Endothelial cell of umbilical vein (primary cell): ENCODE results near the gene VSIG10L. TPM values are rescaled to one million over a fixed set of nuclear protein-coding genes. Genes with fewer than 3 reads are reported as not detected.

Source experiments
- BruUV-seq: library from RNA; stranded (reverse); fragments of 400-500 nt; replicated peaks from 2 replicates; lab custom pipeline; 2021; lab: Mats Ljungman, UMichigan
- CTCF ChIA-PET: fragments of 300-600, 350-600 bp; sonication (Branson Sonifier 250); formaldehyde crosslinking; loops from one replicate; lab custom pipeline; 2021; ENCODE audit warnings: antibody characterized with exemption, inconsistent platforms; lab: Charles Lee
- POLR2A ChIA-PET: fragments of 300-600, 350-600 bp; sonication (Branson Sonifier 250); formaldehyde crosslinking; loops from one replicate; lab custom pipeline; 2021; ENCODE audit warnings: antibody characterized with exemption, inconsistent platforms; lab: Charles Lee
- DNase-seq: peaks from one replicate; pipeline ENCODE4 v3.0.0-alpha.2; 2011; ENCODE audit warnings: low read depth, low spot score
- FAIRE-seq: peaks from 2 replicates; lab custom pipeline; 2011; peaks lifted over from hg19 to GRCh38; lab: Jason Lieb, UNC
- H2AFZ ChIP-seq: 2 replicates; pipeline ENCODE4 v1.6.0; 2012; ENCODE audit warnings: low read depth, low read length, control low read depth, inconsistent platforms
- H3K27ac ChIP-seq: 2 replicates; pipeline ENCODE4 v1.5.1; 2011; ENCODE audit warnings: low read depth, mild to moderate bottlenecking, control low read depth, low read length, moderate library complexity; ENCODE audit not compliant: insufficient read depth
- H3K27me3 ChIP-seq, 2 experiments: 2 replicates each; pipeline versions ENCODE4 v1.6.0 to v1.6.1; 2011; ENCODE audit warnings: low read length in 2 of 2, mixed read lengths in 1 of 2; ENCODE audit not compliant: control insufficient read depth in 2 of 2, insufficient read depth in 2 of 2
- H3K36me3 ChIP-seq, 2 experiments: 2 replicates in 1 of 2; 3 replicates in 1 of 2; pipeline ENCODE4 v1.5.1; 2011; ENCODE audit warnings: low read length in 2 of 2, mild to moderate bottlenecking in 1 of 2, moderate library complexity in 1 of 2; ENCODE audit not compliant: control insufficient read depth in 2 of 2, insufficient read depth in 2 of 2; ENCODE audit errors: extremely low read depth in 1 of 2
- H3K4me1 ChIP-seq: 3 replicates; pipeline ENCODE4 v1.5.1; 2011; ENCODE audit warnings: mild to moderate bottlenecking, low read length; ENCODE audit not compliant: control insufficient read depth, insufficient read depth; ENCODE audit errors: extremely low read depth
- H3K4me2 ChIP-seq: 2 replicates; pipeline ENCODE4 v1.6.1; 2011; ENCODE audit warnings: low read length, control low read depth, mixed read lengths; ENCODE audit not compliant: insufficient read depth
- H3K4me3 ChIP-seq, 3 experiments: fragments of 200-600 bp in 1 of 3; sonication (generic), shearing (Covaris generic) in 1 of 3; replicated peaks in 1 of 3; 2 replicates each; pipeline ENCODE4 v1.5.1; 2011 to 2016; ENCODE audit warnings: control low read depth in 3 of 3, low read length in 3 of 3, mild to moderate bottlenecking in 2 of 3, inconsistent platforms in 1 of 3, low read depth in 1 of 3, moderate library complexity in 1 of 3; ENCODE audit not compliant: insufficient read depth in 1 of 3
- H3K79me2 ChIP-seq: 2 replicates; pipeline ENCODE4 v1.6.0; 2012; ENCODE audit warnings: low read length, inconsistent platforms; ENCODE audit not compliant: control insufficient read depth, insufficient read depth
- H3K9ac ChIP-seq: replicated peaks from 2 replicates; pipeline ENCODE3; 2011; ENCODE audit warnings: low read length, control low read depth; ENCODE audit not compliant: insufficient read depth; ENCODE audit errors: extremely low read depth
- H3K9me1 ChIP-seq: replicated peaks from 3 replicates; pipeline ENCODE4 v1.6.0; 2011; ENCODE audit warnings: mild to moderate bottlenecking, low read length; ENCODE audit not compliant: control insufficient read depth, insufficient read depth; ENCODE audit errors: extremely low read depth
- H3K9me3 ChIP-seq: replicated peaks from 2 replicates; pipeline ENCODE4 v1.5.1; 2012; ENCODE audit warnings: low read length, inconsistent platforms; ENCODE audit not compliant: control insufficient read depth, insufficient read depth
- H4K20me1 ChIP-seq: replicated peaks from 2 replicates; pipeline ENCODE3; 2011; ENCODE audit warnings: mild to moderate bottlenecking, low read length; ENCODE audit not compliant: control insufficient read depth, insufficient read depth; ENCODE audit errors: extremely low read depth
- EZH2 ChIP-seq: IDR thresholded peaks from 2 replicates; pipeline ENCODE4 v1.6.1; 2012; ENCODE audit warnings: borderline replicate concordance, low read depth, mild to moderate bottlenecking, moderate library complexity, low read length, inconsistent platforms; ENCODE audit not compliant: severe bottlenecking
- FOS ChIP-seq: IDR thresholded peaks from 2 replicates; pipeline ENCODE4 v1.6.1; 2011; ENCODE audit warnings: mild to moderate bottlenecking, low read length, moderate library complexity, borderline replicate concordance; ENCODE audit not compliant: insufficient read depth
- GATA2 ChIP-seq: IDR thresholded peaks from 2 replicates; pipeline ENCODE4 v1.7.0; 2011; ENCODE audit warnings: low read depth, mild to moderate bottlenecking, moderate library complexity, mixed read lengths, low read length; ENCODE audit not compliant: insufficient read length, insufficient read depth
- JUN ChIP-seq: IDR thresholded peaks from 2 replicates; pipeline ENCODE4 v1.6.1; 2011; ENCODE audit warnings: borderline replicate concordance, low read depth; ENCODE audit not compliant: insufficient read length, insufficient read depth
- MAX ChIP-seq: IDR thresholded peaks from 2 replicates; pipeline ENCODE4 v1.6.1; 2011; ENCODE audit not compliant: insufficient read depth, insufficient read length
- MYC ChIP-seq: IDR thresholded peaks from one replicate; pipeline ENCODE4 v1.6.1; 2011; ENCODE audit warnings: mild to moderate bottlenecking, low read depth, low read length
- POLR2A ChIP-seq: IDR thresholded peaks from 2 replicates; pipeline ENCODE4 v1.6.1; 2012; ENCODE audit warnings: low read depth, mild to moderate bottlenecking, control low read depth, low read length
- POLR2AphosphoS5 ChIP-seq: IDR thresholded peaks from 2 replicates; pipeline ENCODE4 v1.6.1; 2012; ENCODE audit warnings: low read depth, mild to moderate bottlenecking, control low read depth, low read length, moderate library complexity; ENCODE audit not compliant: insufficient read depth
- dilution Hi-C: fragments of 300-500 bp; cut with MboI; formaldehyde crosslinking; loops from one replicate; pipeline ENCODE4 v1.15.0; 2019; ENCODE audit warnings: low sequenced_read_pairs; ENCODE audit not compliant: extremely low pct_ligation_motif_present
- intact Hi-C: fragments of 100-400 bp; cut with micrococcal nuclease; formaldehyde crosslinking; loops from one replicate; pipeline ENCODE4 v1.10.0; 2022
- polyA plus RNA-seq, 4 experiments: library from polyadenylated mRNA; depleted of rRNA in 3 of 4; stranded (reverse) in 3 of 4; unstranded in 1 of 4; fragments of >200 nt; gene quantifications; 2 replicates each; pipeline versions ENCODE4 v1.2.1 to v1.2.3, GENCODE V29; 2011 to 2012; ENCODE audit warnings: missing spikeins in 1 of 4
- total RNA-seq: library from RNA; stranded (reverse); gene quantifications from 2 replicates; pipeline ENCODE4 v1.2.3, GENCODE V29; 2021
- TF ChIP-seq, protein P1 (sequence below), 2 donors: IDR thresholded peaks; 1 replicate in 1 of 2; 2 replicates in 1 of 2; pipeline ENCODE4 v1.5.1; 2011; ENCODE audit warnings: low read length in 2 of 2, mild to moderate bottlenecking in 2 of 2, moderate library complexity in 2 of 2, control low read depth in 1 of 2, inconsistent platforms in 1 of 2, low read depth in 1 of 2; ENCODE audit not compliant: insufficient read depth in 1 of 2; ENCODE audit errors: extremely low read depth in 1 of 2

VSIG10L gene
- total and polyA plus RNA-seq, 2 donors (not counting 3 experiments of a cell fraction or from before 2014, with no cell fraction given), result 0.62 to 0.77 TPM

DNA sequence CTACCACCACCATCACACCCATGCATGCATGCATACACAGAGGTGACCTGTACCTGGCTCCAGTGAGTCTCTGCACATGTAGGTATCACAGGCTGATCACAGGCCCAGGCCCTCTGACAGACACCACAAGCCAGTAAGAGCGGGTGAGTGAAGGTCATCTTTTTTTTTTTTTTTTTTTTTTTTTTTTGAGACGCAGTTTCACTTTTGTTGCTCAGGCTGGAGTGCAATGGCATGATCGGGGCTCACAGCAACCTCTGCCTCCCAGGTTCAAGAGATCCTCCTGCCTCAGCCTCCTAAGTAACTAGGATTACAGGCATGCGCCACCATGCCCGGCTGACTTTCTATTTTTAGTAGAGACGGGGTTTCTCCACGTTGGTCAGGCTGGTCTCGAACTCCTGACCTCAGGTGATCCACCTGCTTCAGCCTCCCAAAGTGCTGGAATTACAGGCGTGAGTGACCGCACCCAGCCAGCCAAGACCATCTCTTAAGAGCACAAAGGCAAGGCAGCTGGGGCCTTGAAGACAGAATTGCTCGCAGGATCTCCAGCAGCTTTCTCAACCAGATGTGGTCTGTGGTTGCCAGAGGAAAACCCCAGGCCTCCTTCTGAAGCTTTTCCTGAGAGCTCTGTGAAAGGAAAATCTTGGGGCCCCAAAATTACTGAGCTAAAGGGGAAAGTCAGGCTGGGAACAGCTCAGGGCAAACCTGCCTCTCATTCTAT is 33.7 kb upstream of the VSIG10L start:
- intact Hi-C loops (no loop called here), dilution Hi-C loops (no loop called here)
- DNase-seq (no peak), FAIRE-seq (peak; percentile 66)
- ChIA-PET CTCF (no interaction called here), POLR2A (no interaction called here)
- Histone ChIP-seq H3K27ac (no peak overlapping the region), H3K4me2 (no peak overlapping the region), H3K9me1 (no peaks in the 10 kb centered on the region), H3K4me1 (no peaks in the 10 kb centered on the region), H3K9ac (no peak overlapping the region), H3K4me3 (no peak overlapping the region), H2AFZ (no peak overlapping the region), H4K20me1 (no peaks in the 10 kb centered on the region), H3K36me3 (no peaks in the 10 kb centered on the region), H3K27me3 (no peaks in the 10 kb centered on the region), H3K79me2 (no peaks in the 10 kb centered on the region), H3K9me3 (no peaks in the 10 kb centered on the region)
- TF ChIP-seq POLR2AphosphoS5 (no peak), JUN (no peak), GATA2 (no peak), FOS (no peak), EZH2 (no peak), MYC (no peak), POLR2A (no peak), MAX (no peak)
- TF ChIP-seq, protein P1, sequence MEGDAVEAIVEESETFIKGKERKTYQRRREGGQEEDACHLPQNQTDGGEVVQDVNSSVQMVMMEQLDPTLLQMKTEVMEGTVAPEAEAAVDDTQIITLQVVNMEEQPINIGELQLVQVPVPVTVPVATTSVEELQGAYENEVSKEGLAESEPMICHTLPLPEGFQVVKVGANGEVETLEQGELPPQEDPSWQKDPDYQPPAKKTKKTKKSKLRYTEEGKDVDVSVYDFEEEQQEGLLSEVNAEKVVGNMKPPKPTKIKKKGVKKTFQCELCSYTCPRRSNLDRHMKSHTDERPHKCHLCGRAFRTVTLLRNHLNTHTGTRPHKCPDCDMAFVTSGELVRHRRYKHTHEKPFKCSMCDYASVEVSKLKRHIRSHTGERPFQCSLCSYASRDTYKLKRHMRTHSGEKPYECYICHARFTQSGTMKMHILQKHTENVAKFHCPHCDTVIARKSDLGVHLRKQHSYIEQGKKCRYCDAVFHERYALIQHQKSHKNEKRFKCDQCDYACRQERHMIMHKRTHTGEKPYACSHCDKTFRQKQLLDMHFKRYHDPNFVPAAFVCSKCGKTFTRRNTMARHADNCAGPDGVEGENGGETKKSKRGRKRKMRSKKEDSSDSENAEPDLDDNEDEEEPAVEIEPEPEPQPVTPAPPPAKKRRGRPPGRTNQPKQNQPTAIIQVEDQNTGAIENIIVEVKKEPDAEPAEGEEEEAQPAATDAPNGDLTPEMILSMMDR (IDR thresholded peaks at IDR 0.05; ENCODE audit: extremely low read depth in 1 of 2, insufficient read depth in 1 of 2, low read depth in 1 of 2, low read length in 2 of 2), result no peak
- BruUV-seq, result no TSS peak
